Testis (tissue), 3 donors: ENCODE data around the gene NCF2. TPM values are rescaled to one million over a fixed set of nuclear protein-coding genes. Genes with fewer than 3 reads are reported as not detected.

Experiments used
- polyA plus RNA-seq: library from polyadenylated mRNA; stranded (reverse); fragments of 350-450 nt; fragmentation: Illumina TruSeq; extraction: RNeasy Lipid Tissue Mini Kit (QIAGEN cat#74804); gene quantifications from one replicate; pipeline ENCODE4 v1.2.3, GENCODE V29; 2014; ENCODE audit warnings: low read depth, low replicate concordance; ENCODE audit not compliant: insufficient read depth
- total RNA-seq, 2 donors: library from RNA; depleted of rRNA; stranded (reverse); fragments of >200 nt; gene quantifications; one replicate each; pipeline ENCODE4 v1.2.3, GENCODE V29; 2016

The NCF2 gene
- total and polyA plus RNA-seq, 3 donors from 2014 or later: 1.3 to 7.8 (median 3.7) TPM

Other genes with a start within 250 kb of the NCF2 start
- 10 to 100 TPM; 45.7 to 52.0 TPM for gene NMNAT2, start 172.1 kb downstream of the NCF2 start, total RNA-seq
- gene NMNAT2, start 172.1 kb downstream of the NCF2 start, polyA plus RNA-seq: 23.6 TPM
- gene SMG7, start 118.0 kb downstream of the NCF2 start, total RNA-seq: 100 to 1,000 TPM; 109 to 139 TPM
- 157 TPM for gene SMG7, start 118.0 kb downstream of the NCF2 start, polyA plus RNA-seq
- 10 to 100 TPM; 55.8 to 66.6 TPM for gene ARPC5, start 45.3 kb upstream of the NCF2 start, total RNA-seq
- 136 TPM for gene ARPC5, start 45.3 kb upstream of the NCF2 start, polyA plus RNA-seq
- 1 to 10 TPM; 4.9 to 5.0 TPM for gene APOBEC4, start 62.9 kb upstream of the NCF2 start, total RNA-seq
- gene APOBEC4, start 62.9 kb upstream of the NCF2 start, polyA plus RNA-seq: 23.7 TPM
- gene RGL1, start 214.7 kb upstream of the NCF2 start, total RNA-seq: 10 to 100 TPM; 41.5 to 58.2 TPM
- 34.3 TPM for gene RGL1, start 214.7 kb upstream of the NCF2 start, polyA plus RNA-seq